GM19193 (cell line): ENCODE results near the gene STK11IP.

Experiments
- POLR2A ChIP-seq: IDR thresholded peaks from 4 replicates; pipeline ENCODE4 v1.6.1; 2011; ENCODE audit not compliant: insufficient read depth, insufficient read length; ENCODE audit errors: extremely low read depth

The STK11IP gene

DNA sequence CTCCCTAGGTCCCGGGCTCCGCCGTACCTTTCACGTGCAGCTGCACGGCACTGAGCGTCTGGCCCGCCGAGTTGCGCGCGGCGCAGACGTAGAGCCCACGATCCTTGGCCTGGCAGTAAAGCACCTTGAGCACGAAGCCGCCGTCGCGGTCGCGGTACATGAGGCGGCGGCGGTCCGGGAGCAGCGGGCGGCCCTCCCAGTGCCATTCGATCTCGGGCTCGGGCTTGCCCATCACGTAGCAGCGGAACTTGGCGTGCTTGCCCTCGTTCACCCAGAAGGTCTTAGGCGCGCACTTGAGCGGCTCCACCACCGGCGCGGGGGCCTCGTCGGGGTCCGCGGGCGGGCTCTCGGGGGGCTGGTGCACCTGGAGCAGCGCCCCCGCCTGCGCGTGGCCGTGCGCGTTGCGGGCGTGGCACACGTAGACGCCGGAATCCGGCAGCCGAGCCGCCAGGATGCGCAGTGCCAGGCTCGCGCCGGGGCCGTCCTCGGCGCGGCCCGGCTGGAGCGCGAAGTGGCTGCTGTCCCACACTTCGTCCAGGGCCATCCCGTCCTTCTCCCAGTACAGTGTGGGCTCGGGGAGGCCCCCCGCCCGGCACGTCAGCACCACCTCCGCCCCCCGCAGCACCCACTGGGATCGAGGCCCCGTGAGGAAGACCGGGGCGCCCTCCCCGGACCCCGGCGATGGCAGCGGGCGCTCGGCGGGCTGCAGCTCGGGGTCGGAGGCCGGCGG is 27.3 kb upstream of the STK11IP start:
- no peak for TF ChIP-seq POLR2A

DNA sequence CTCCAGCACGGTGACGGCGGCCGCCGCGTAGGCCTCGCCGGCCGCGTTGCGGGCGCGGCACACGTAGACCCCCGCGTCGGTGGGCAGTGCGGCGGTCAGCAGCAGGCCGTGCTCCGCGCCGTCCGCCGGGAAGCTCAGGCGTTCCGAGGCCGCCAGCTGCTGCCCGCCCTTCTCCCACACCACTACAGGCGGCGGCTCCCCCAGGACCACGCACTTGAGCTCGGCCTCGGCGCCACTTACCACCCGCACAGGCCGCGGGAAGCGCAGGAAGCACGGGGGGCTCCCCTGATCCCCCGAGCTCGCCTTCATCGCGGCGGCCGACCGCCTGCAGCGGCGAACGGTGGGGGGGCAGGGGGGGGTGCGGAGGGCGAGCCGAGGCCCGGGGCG is 26.7 kb upstream of the STK11IP start:
- TF ChIP-seq POLR2A, result no peak

DNA sequence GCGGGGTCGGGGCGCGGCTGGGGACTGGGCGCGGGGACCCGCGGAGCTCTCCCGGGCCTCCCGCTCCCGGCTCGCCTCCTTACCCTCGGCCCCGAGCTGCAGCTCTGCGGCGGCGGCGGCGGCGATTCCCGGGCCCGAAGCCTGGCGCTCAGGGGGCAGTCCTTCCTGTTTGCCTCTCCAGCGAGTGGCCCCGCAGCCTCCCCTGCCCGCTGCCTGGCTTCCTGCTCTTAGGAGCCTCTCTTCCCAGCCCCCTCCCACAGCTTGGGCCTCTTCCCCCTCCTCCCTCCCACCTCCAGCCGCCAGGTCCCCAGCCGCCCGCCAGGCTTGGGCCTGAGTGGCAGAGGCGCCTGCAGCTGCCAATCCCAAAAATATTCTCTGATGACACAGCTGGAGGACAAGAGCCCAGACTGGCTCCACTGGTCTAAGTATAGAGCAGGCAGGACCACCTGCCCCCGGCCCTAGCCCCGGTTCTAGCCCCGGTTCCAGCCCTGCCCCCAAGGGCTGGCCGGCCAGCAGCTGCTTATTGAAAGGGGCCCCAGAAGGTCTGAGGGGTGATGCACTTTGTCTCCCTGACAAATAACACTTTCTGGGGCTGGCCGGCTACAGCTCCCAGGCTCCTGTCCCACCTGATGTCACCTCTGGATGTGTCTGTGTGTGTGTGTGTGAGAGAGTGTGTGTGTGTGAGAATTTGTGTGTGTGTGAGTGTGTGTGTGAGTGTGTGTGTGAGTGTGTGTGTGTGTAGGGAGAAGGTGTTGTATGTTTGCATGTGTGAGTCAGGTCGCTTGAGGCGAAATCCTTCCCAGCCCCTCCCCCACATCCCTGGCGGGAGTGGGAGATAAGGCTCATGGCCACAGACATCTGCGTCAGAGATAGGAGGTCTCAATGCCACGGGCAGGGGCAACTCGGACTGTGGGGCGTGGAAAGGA is 26.1 kb upstream of the STK11IP start, which contains the start of gene OBSL1:
TSS of gene OBSL1 (minus strand) at position 229 of the 926 bp plus-strand sequence. CDS start 307 bp downstream, outside the sequence.
- no peak for TF ChIP-seq POLR2A

DNA sequence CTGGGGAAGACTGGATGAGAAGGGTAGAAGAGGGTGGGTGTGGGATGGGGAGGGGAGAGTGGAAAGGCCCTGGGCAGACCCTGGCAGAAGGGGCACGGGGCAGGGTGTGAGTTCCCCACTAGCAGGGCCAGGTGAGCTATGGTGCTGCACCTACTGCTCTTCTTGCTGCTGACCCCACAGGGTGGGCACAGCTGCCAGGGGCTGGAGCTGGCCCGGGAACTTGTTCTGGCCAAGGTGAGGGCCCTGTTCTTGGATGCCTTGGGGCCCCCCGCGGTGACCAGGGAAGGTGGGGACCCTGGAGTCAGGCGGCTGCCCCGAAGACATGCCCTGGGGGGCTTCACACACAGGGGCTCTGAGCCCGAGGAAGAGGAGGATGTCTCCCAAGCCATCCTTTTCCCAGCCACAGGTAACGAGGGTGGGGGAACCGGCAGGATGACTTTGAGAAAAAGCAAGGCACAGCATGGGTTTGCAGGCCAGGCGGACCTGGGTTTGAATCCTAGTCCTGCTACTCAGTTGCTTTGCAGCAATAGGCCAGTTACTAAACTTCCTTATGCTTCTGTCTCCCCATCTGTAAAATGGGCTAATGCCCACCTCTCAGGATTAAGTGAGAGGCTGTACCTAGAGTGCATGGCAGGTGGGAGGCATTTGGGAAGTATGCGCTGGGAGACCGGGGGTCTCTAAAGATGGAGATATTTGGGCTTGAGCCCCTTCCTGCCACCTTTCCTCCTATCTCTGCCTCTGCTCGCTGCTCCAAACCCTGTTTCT is 25.2 kb upstream of the STK11IP start, which contains the start of gene INHA:
TSS of gene INHA (plus strand) at position 74 of the 765 bp plus-strand sequence. CDS start at position 139, 65 bp downstream.
- no peak for TF ChIP-seq POLR2A

GRCh38 chr2:219573166-219573565 is 24.5 kb upstream of the STK11IP start:
- no peak for TF ChIP-seq POLR2A

DNA sequence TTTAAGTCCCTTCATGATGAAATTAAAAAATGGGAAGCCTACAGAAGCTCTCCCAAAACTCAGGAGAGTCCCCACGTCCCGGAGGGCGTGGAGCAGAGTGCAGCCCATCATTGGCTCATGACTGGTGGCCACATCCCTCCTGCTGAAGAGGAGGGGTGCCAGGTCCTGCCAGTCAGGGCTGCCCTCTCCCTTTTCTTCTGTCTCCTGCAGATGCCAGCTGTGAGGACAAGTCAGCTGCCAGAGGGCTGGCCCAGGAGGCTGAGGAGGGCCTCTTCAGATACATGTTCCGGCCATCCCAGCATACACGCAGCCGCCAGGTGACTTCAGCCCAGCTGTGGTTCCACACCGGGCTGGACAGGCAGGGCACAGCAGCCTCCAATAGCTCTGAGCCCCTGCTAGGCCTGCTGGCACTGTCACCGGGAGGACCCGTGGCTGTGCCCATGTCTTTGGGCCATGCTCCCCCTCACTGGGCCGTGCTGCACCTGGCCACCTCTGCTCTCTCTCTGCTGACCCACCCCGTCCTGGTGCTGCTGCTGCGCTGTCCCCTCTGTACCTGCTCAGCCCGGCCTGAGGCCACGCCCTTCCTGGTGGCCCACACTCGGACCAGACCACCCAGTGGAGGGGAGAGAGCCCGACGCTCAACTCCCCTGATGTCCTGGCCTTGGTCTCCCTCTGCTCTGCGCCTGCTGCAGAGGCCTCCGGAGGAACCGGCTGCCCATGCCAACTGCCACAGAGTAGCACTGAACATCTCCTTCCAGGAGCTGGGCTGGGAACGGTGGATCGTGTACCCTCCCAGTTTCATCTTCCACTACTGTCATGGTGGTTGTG is 23.0 kb upstream of the STK11IP start:
- no peak for TF ChIP-seq POLR2A

GRCh38 chr2:219575566-219576504 is 21.8 kb upstream of the STK11IP start:
- no peak for TF ChIP-seq POLR2A

- TF ChIP-seq POLR2A, result no peak
Observed at GRCh38 chr2:219576505-219577388, 20.9 kb upstream of the STK11IP start.

DNA sequence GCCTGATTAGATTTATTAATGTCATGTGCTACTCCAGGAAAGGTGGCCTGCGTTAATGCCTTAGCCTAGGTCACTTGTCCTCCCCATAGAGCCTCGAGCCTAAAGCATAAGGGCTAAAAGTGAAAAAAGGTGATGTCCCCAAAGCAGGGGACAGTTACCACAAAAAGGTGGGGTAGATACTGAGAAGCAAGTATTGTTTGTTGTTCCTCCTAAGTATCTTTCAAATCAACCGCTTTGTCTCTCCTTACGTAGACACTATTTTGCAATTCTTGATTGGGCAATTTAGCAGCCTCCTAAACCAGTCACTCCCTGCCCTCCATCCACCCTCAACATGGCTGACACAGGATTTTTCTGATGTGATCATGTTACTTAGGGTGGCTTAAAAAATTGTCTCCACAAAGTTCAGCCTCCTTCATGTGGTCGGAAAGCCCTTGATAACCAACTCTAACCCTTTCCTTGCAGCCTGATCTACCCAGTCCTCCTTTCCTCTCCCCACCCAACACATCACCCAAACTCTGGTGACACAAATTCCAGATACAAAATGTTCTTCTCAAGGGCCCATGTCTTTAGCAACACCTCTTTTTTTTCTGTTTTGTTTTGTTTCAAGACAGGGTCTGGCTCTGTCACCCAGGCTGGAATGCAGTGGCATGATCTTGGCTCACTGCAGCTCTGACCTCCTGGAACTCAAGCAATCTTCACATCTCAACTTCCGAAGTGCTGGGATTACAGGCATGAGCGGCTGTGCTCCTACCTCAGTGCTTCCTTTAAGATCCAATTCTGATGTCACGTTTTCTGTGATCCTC is 18.6 kb upstream of the STK11IP start:
- TF ChIP-seq POLR2A, result no peak

DNA sequence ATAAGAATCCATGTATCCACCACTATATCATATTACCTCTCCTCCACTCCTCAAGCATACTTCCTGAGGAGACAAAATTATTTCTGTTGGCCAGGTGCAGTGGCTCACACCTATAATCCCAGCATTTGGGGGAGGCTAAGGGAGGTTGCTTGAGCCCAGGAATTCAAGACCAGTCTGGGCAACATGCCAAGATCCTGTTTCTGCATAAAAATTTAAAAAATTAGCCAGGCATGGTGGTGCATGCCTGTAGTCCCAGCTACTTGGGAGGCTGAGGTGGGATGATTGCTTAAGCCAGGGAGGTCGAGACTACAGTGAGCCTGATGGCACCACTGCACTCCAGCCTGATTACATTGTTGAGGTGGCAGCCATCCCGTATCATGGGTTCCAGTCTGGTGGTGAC is 16.3 kb upstream of the STK11IP start:
- no peak for TF ChIP-seq POLR2A

DNA sequence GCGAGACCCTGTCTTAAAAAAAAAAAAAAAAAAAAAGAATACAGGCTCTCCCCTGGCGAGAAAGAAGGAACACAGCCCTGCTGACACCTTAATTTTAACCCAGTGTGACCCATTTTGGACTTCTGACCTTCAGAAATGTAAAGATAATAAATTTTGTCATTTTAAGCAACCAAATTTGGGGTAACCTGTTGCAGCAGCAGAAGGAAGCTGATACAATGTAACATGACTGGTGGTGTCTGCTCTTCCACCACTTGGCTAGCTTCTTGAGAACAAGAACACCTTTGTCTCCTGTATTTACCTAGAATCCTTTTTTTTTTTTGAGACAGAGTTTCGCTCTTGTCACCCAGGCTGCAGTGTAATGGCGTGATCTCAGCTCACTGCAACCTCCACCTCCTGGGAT is 6.6 kb upstream of the STK11IP start:
- no peak for TF ChIP-seq POLR2A
